Caco-2 (cell line): Measurements from ENCODE around the gene TRAPPC6A. TPM values are rescaled to one million over a fixed set of nuclear protein-coding genes. Genes with fewer than 3 reads are reported as not detected.

Experiments
- BruUV-seq: library from RNA; stranded (reverse); fragments of 400-500 nt; replicated peaks from 2 replicates; lab custom pipeline; 2021; lab: Mats Ljungman, UMichigan
- CTCF ChIA-PET: fragments of 300-600 bp; sonication (Branson Sonifier 250); formaldehyde crosslinking; loops from one replicate; lab custom pipeline; 2022; ENCODE audit warnings: antibody characterized with exemption; lab: Charles Lee
- POLR2A ChIA-PET: fragments of 300-600 bp; sonication (Branson Sonifier 250); formaldehyde crosslinking; loops from one replicate; lab custom pipeline; 2022; ENCODE audit warnings: antibody characterized with exemption; lab: Charles Lee
- DNase-seq, 2 experiments: peaks; one replicate each; pipeline versions ENCODE4 v3.0.0 to v3.0.0-alpha.2; 2020 to 2022
- H3K27me3 ChIP-seq: replicated peaks from 2 replicates; pipeline ENCODE4 v1.6.0; 2011; ENCODE audit warnings: low read length; ENCODE audit not compliant: control insufficient read depth, insufficient read depth
- H3K36me3 ChIP-seq: 2 replicates; pipeline ENCODE4 v1.5.1; 2011; ENCODE audit warnings: low read length; ENCODE audit not compliant: control insufficient read depth, insufficient read depth
- H3K4me1 ChIP-seq: fragments of 250-450 bp; sonication (Bioruptor Pico); 2 replicates; pipeline ENCODE4 v1.5.1; 2020; ENCODE audit warnings: mild to moderate bottlenecking
- H3K4me3 ChIP-seq: 2 replicates; pipeline ENCODE4 v1.5.1; 2011; ENCODE audit warnings: low read depth, mild to moderate bottlenecking, control low read depth, low read length
- H3K9me3 ChIP-seq: fragments of 250-450 bp; sonication (Bioruptor Pico); 2 replicates; pipeline ENCODE4 v1.5.1; 2020; ENCODE audit warnings: mild to moderate bottlenecking, moderate library complexity
- H3K27ac Mint-ChIP-seq: one replicate; pipeline ENCODE4 v1.8.0; 2022; ENCODE audit warnings: mixed read lengths; ENCODE audit not compliant: unreplicated experiment
- H3K27me3 Mint-ChIP-seq: one replicate; pipeline ENCODE4 v1.8.0; 2022; ENCODE audit warnings: mixed read lengths; ENCODE audit not compliant: insufficient read depth, unreplicated experiment
- H3K36me3 Mint-ChIP-seq: one replicate; pipeline ENCODE4 v1.8.0; 2022; ENCODE audit warnings: mild to moderate bottlenecking, mixed read lengths; ENCODE audit not compliant: insufficient read depth, unreplicated experiment
- H3K4me1 Mint-ChIP-seq: one replicate; pipeline ENCODE4 v1.8.0; 2022; ENCODE audit warnings: low read depth, mixed read lengths; ENCODE audit not compliant: unreplicated experiment
- H3K4me3 Mint-ChIP-seq: one replicate; pipeline ENCODE4 v1.8.0; 2022; ENCODE audit warnings: mild to moderate bottlenecking, moderate library complexity, mixed read lengths; ENCODE audit not compliant: unreplicated experiment
- H3K9me3 Mint-ChIP-seq: one replicate; pipeline ENCODE4 v1.8.0; 2022; ENCODE audit warnings: mixed read lengths; ENCODE audit not compliant: unreplicated experiment
- CTCF ChIP-seq, 2 experiments: fragments of 200-600 bp in 1 of 2; IDR thresholded peaks; 1 replicate in 1 of 2; 2 replicates in 1 of 2; pipeline versions ENCODE4 v1.5.1 to v1.8.0; 2011 to 2022; ENCODE audit warnings: antibody characterized with exemption in 1 of 2, control low read depth in 1 of 2, inconsistent platforms in 1 of 2, low read depth in 1 of 2, low read length in 1 of 2, mild to moderate bottlenecking in 1 of 2, moderate library complexity in 1 of 2; ENCODE audit not compliant: insufficient read depth in 1 of 2, severe bottlenecking in 1 of 2, unreplicated experiment in 1 of 2
- intact Hi-C: fragments of 100-400 bp; cut with micrococcal nuclease; formaldehyde crosslinking; loops from one replicate; pipeline ENCODE4 v1.10.0; 2022; ENCODE audit not compliant: unreplicated experiment
- total RNA-seq: library from RNA; stranded (reverse); gene quantifications from 2 replicates; pipeline ENCODE4 v1.2.3, GENCODE V29; 2022

Gene TRAPPC6A
- total RNA-seq, 1 experiment from 2014 or later: 53.2 TPM

- no peaks in the 10 kb centered on the region for H3K9me3 Mint-ChIP-seq
- Histone ChIP-seq H3K4me1 (no peaks in the 10 kb centered on the region), H3K9me3 (no peaks in the 10 kb centered on the region), H3K4me3 (peak within 1 kb of the TSS; percentile 77), H3K36me3 (no peaks in the 10 kb centered on the region), H3K27me3 (no peaks in the 10 kb centered on the region)
- peaks cover 28% of the 10 kb centered on the region for H3K36me3 Mint-ChIP-seq
- H3K4me1 Mint-ChIP-seq: peaks cover 11% of the 10 kb centered on the region
- CTCF ChIA-PET: interaction anchor here (0.6 to 2.2 kb wide), 22 partner anchors 8 to 371 kb away, joined by 3 to 17 read pairs (median 3); partner anchors contain the start of gene NKPD1
- DNase-seq: peak; percentile 100
- no peaks in the 10 kb centered on the region for H3K27me3 Mint-ChIP-seq
- peak; percentile 45 to 56 for TF ChIP-seq CTCF (IDR thresholded peaks at IDR 0.05; ENCODE audit: insufficient read depth in 1 of 2, low read depth in 1 of 2, low read length in 1 of 2, severe bottlenecking in 1 of 2, unreplicated experiment in 1 of 2)
- POLR2A ChIA-PET: interaction anchor here (0.5 to 2.1 kb wide), 9 partner anchors 11 to 514 kb away, joined by 3 to 19 read pairs (median 4); partner anchors contain the start of genes NKPD1, PPP1R37, QPCTL and SNRPD2
- H3K4me3 Mint-ChIP-seq: peak within 1 kb of the TSS; percentile 85
- peak within 1 kb of the TSS; percentile 88 for H3K27ac Mint-ChIP-seq
- no TSS peak for BruUV-seq
- intact Hi-C loops: loop anchor here (1.0 to 5.0 kb wide), 5 partner anchors 18 to 229 kb away; partner anchors contain the start of genes NKPD1, POLR1G and PPP1R13L
Measured at GRCh38 chr19:45178262-45179071, 430 bp upstream of the TRAPPC6A start, which contains the start of gene BLOC1S3. BLOC1S3 (plus strand) TSS chr19:45178784; CDS start chr19:45179297, 513 bp downstream.

DNA sequence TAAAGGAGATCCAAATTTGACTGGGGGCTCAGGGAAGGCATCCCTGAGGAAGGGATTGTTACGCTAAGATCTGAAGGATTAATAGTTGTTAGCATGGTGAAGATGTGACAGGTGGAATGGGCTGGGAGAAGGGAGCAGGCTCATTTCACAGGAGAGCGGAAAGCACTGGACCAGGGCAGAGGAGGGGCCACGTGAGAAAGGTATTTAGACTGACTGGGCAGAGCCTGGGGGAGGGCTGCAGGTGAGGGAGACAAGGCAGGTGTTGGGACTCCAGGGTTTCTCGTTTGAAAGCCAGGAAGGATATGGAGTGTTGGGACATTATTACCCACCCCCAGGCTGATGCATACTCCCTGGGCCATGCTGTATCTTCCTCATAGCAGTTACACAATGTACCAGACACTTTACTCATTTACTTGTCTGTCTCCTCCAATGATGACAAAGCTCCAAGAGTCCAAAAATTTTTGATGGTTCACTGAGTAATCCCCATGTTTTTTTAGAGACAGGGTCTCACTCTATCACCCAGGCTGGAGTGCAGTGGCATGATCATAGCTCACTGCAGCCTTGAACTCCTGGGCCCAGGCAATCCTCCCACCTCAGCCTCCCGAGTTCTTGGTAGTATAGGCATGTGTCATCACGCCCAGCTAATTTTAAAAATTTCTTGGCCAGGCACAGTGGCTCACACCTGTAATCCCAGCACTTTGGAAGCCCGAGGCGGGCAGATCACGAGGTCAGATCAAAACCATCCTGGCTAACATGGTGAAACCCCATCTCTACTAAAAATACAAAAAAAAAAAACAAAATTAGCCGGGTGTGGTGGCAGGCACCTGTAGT lies 2.3 kb downstream of the TRAPPC6A start:
- no peak for DNase-seq
- peak overlapping the region; percentile 51 for H3K4me3 Mint-ChIP-seq
- Histone ChIP-seq H3K4me3 (no peak overlapping the region), H3K36me3 (no peaks in the 10 kb centered on the region), H3K4me1 (no peaks in the 10 kb centered on the region), H3K9me3 (no peaks in the 10 kb centered on the region), H3K27me3 (no peaks in the 10 kb centered on the region)
- CTCF ChIA-PET: no interaction called here
- intact Hi-C loops: loop anchor here (5.0 kb wide), 1 partner anchor 232 kb away; the partner anchor contains the start of genes POLR1G and PPP1R13L
- POLR2A ChIA-PET: interaction anchor here (0.6 to 0.7 kb wide), 2 partner anchors 303 to 389 kb away, joined by 3 to 5 read pairs; no protein-coding TSS in a partner anchor
- H3K9me3 Mint-ChIP-seq: no peaks in the 10 kb centered on the region
- no peak for TF ChIP-seq CTCF (IDR thresholded peaks at IDR 0.05; ENCODE audit: insufficient read depth in 1 of 2, low read depth in 1 of 2, low read length in 1 of 2, severe bottlenecking in 1 of 2, unreplicated experiment in 1 of 2)
- H3K4me1 Mint-ChIP-seq: peaks cover 7% of the 10 kb centered on the region
- no peaks in the 10 kb centered on the region for H3K27me3 Mint-ChIP-seq
- BruUV-seq: no TSS peak
- peaks cover 21% of the 10 kb centered on the region for H3K36me3 Mint-ChIP-seq
- H3K27ac Mint-ChIP-seq: no peak overlapping the region

- POLR2A ChIA-PET: no interaction called here
- Mint-ChIP-seq H3K27me3 (no peaks in the 10 kb centered on the region), H3K27ac (no peak overlapping the region), H3K9me3 (no peaks in the 10 kb centered on the region), H3K36me3 (peaks cover 14% of the 10 kb centered on the region), H3K4me3 (no peak overlapping the region), H3K4me1 (peaks cover 6% of the 10 kb centered on the region)
- Histone ChIP-seq H3K9me3 (no peaks in the 10 kb centered on the region), H3K27me3 (no peaks in the 10 kb centered on the region), H3K4me1 (no peaks in the 10 kb centered on the region), H3K4me3 (no peak overlapping the region), H3K36me3 (0 out of 2 replicates have a peak, but pooled peaks cover 2% of the 10 kb centered on the region)
- intact Hi-C loops: no loop called here
- CTCF ChIA-PET: no interaction called here
- BruUV-seq: no TSS peak
- no peak for TF ChIP-seq CTCF (IDR thresholded peaks at IDR 0.05; ENCODE audit: insufficient read depth in 1 of 2, low read depth in 1 of 2, low read length in 1 of 2, severe bottlenecking in 1 of 2, unreplicated experiment in 1 of 2)
- DNase-seq: no peak
Measured at GRCh38 chr19:45173816-45174215, 4.2 kb downstream of the TRAPPC6A start.
